H4 (cell line): Measurements from ENCODE around the gene UBE2E2. TPM values are rescaled to one million over a fixed set of nuclear protein-coding genes. Genes with fewer than 3 reads are reported as not detected.
A peak's percentile ranks its signal among the peaks of the same experiment; 100 is the strongest.

Experiments used
- DNase-seq: peaks from one replicate; pipeline ENCODE4 v3.0.0-alpha.2; 2015; ENCODE audit warnings: low spot score
- total RNA-seq: library from RNA; depleted of rRNA; stranded (reverse); fragments of >200 nt; shearing (Covaris generic); gene quantifications from 2 replicates; pipeline ENCODE4 v1.2.3, GENCODE V29; 2014

Gene UBE2E2
- total RNA-seq, 1 experiment from 2014 or later: 42.5 TPM

GRCh38 chr3:23440416-23441294 is 237.5 kb downstream of the UBE2E2 start:
- no peak for DNase-seq

- no peak for DNase-seq
Observed at GRCh38 chr3:23442598-23443383, 239.7 kb downstream of the UBE2E2 start.

GRCh38 chr3:23444386-23444785 is 241.3 kb downstream of the UBE2E2 start:
- DNase-seq: no peak

- DNase-seq: no peak
Observed at GRCh38 chr3:23446301-23446700, 243.2 kb downstream of the UBE2E2 start.

- no peak for DNase-seq
Observed at GRCh38 chr3:23448998-23449537, 245.9 kb downstream of the UBE2E2 start.

- no peak for DNase-seq
Observed at GRCh38 chr3:23450051-23450450, 246.9 kb downstream of the UBE2E2 start.

- no peak for DNase-seq
Observed at GRCh38 chr3:23450806-23451205, 247.7 kb downstream of the UBE2E2 start.

GRCh38 chr3:23452408-23452807 is 249.3 kb downstream of the UBE2E2 start:
- DNase-seq: no peak

GRCh38 chr3:23455084-23455483 is 252.0 kb downstream of the UBE2E2 start:
- DNase-seq: peak; percentile 16

GRCh38 chr3:23455775-23456174 is 252.6 kb downstream of the UBE2E2 start:
- no peak for DNase-seq

- no peak for DNase-seq
Observed at GRCh38 chr3:23457697-23458096, 254.6 kb downstream of the UBE2E2 start.

- no peak for DNase-seq
Observed at GRCh38 chr3:23459465-23459864, 256.3 kb downstream of the UBE2E2 start.

- DNase-seq: no peak
Observed at GRCh38 chr3:23459889-23460546, 256.9 kb downstream of the UBE2E2 start.

GRCh38 chr3:23461069-23461468 is 257.9 kb downstream of the UBE2E2 start:
- no peak for DNase-seq

- DNase-seq: no peak
Observed at GRCh38 chr3:23463791-23464190, 260.7 kb downstream of the UBE2E2 start.

GRCh38 chr3:23465569-23465968 is 262.4 kb downstream of the UBE2E2 start:
- DNase-seq: no peak

- no peak for DNase-seq
Observed at GRCh38 chr3:23468203-23468602, 265.1 kb downstream of the UBE2E2 start.

GRCh38 chr3:23474580-23475357 is 271.6 kb downstream of the UBE2E2 start:
- DNase-seq: no peak

- no peak for DNase-seq
Observed at GRCh38 chr3:23475446-23475845, 272.3 kb downstream of the UBE2E2 start.

- no peak for DNase-seq
Observed at GRCh38 chr3:23479026-23479425, 275.9 kb downstream of the UBE2E2 start.

- DNase-seq: no peak
Observed at GRCh38 chr3:23479615-23480328, 276.6 kb downstream of the UBE2E2 start.
